Activated T-cell treated with anti-CD3 and anti-CD28 coated beads for 48 hours (primary cell): ENCODE measurements around the gene SEC16B.

Source experiments
- DNase-seq: peaks from one replicate; pipeline ENCODE4 v3.0.0-alpha.2; 2020; ENCODE audit warnings: low read depth

SEC16B gene

GRCh38 chr1:177976596-177976995, 6.7 kb upstream of the SEC16B start:
- no peak for DNase-seq

- DNase-seq, result no peak
Measured at GRCh38 chr1:177975588-177976495, 6.0 kb upstream of the SEC16B start.

- DNase-seq, result no peak
Measured at GRCh38 chr1:177973585-177973984, 3.7 kb upstream of the SEC16B start.

GRCh38 chr1:177969109-177969508, 749 bp downstream of the SEC16B start:
- no peak for DNase-seq

DNA sequence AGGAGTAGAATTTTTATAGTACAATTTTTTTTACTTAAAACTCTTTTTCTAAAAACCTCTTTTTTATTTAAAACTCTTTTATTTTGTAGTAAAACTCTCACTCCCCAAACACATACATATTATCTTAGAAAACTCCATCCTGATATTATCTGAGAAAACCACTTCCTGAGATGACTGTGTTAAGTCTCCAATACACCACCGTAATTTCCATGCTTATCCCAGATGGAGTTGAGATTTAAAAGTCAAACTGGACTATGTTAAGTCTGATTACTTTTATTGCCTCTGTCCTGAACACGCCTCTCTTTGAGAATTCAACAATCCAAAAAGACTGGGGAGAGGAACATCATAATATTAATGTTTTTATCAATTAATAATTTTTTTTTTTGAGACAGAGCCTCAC, 3.7 kb downstream of the SEC16B start:
- DNase-seq, result no peak

- DNase-seq, result no peak
Measured at GRCh38 chr1:177965293-177965692, 4.6 kb downstream of the SEC16B start.

GRCh38 chr1:177964336-177964735, 5.5 kb downstream of the SEC16B start:
- DNase-seq, result no peak

DNA sequence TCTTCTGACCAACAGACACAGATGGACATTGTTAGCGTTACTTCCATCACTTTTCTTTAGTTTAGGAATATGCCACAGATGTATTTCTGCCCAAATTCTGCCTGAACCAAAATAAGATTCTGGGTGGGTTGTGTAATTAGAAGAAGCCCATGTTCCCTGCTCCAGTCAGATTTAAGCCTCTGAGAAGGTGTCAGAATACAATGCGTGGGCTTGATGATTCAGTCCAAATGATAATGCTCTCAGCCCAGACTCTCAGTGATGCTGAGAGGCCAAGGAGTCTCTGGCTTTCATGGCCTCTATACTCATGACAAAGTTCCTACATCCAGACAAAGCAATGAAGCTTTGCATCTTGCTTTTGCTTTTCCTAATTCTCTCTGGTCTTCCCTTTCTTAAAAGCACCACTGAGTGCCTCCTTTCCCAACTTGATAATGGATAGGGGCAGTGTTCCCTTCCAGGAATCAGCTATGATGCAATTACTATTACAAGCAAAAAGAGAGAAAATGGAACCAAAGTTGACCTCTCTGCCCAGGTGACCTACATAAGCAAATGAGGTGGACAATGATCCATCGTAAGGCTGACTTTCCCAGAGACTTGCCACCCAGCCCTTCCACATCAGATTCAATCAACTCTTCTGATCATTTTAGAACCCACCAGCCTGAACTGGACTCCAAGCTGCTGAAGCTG, 8.8 kb downstream of the SEC16B start:
- no peak for DNase-seq

DNA sequence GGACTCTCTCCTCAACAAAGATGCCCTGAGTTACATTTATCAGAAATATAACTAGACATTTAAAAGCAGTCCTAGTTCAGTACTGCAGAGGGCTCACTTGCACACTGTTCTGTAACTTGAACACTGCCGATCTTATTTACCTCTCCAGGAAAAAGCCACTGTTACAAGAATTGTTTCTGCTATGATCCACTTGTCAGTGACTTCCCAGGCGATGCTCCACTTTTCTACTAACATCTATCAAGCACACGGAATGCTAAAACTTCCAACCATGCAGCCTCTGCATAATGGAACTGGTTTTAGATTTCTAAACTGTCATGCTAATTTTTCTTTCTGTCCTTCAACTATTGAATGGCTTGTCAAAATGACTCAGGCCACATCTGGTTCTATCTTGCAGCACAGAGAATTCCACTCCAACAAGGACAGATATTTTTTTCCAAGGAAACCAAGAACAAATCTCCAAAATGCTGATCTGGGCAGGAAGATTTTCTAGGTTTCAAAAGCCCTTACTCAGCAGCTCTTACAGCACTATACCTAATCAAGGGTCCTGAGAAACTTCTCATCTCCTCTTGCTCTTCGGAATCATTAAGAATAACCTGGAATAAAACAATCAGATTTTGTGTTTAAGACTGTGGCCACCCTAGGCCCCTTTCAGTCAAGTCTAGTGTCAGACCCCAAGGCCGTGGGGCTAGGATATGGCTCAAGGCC, 9.9 kb downstream of the SEC16B start:
- no peak for DNase-seq

DNA sequence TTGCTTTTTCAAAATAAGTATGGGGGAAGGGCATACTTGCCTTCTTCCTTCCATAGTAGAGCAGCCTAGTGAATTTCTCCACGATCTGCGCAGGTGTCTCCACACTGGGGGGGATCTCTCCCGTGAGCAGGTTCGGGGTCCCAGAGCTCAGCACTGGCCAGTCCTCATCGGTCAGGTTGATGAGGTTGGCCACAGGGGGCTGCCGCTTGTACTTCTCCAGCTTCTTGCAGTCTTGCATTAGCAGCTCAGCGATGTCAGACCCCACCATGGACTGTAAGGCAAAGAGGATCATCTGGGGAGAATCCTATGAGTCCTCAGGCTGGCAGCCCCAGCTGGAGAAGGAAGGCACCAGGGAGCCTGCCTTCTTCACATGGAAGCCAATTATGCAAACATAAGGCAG, 11.8 kb downstream of the SEC16B start:
- DNase-seq, result no peak

- DNase-seq, result no peak
Measured at GRCh38 chr1:177954076-177954475, 15.8 kb downstream of the SEC16B start.

DNA sequence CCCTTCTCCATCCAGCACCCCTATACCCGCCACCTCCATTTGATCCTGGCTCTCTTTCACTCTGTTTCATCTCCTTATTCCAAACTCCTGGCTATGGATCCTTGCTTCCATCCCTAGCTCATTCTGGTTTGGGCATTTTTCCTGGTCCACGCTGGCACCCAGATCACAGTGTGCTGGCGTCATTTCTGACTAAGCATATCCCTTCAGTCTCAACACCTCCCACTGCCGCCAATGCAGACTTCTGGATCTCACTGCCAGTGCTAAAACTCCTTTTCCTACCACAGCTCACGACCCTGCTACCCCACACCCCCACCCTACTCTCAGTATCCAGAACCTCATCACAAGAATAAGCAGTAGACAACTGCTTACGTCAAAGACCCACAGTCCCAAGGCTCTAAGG, 16.3 kb downstream of the SEC16B start:
- no peak for DNase-seq

GRCh38 chr1:177952691-177953090, 17.2 kb downstream of the SEC16B start:
- no peak for DNase-seq

- DNase-seq, result no peak
Measured at GRCh38 chr1:177952249-177952648, 17.6 kb downstream of the SEC16B start.

GRCh38 chr1:177950506-177950905, 19.4 kb downstream of the SEC16B start:
- no peak for DNase-seq

DNA sequence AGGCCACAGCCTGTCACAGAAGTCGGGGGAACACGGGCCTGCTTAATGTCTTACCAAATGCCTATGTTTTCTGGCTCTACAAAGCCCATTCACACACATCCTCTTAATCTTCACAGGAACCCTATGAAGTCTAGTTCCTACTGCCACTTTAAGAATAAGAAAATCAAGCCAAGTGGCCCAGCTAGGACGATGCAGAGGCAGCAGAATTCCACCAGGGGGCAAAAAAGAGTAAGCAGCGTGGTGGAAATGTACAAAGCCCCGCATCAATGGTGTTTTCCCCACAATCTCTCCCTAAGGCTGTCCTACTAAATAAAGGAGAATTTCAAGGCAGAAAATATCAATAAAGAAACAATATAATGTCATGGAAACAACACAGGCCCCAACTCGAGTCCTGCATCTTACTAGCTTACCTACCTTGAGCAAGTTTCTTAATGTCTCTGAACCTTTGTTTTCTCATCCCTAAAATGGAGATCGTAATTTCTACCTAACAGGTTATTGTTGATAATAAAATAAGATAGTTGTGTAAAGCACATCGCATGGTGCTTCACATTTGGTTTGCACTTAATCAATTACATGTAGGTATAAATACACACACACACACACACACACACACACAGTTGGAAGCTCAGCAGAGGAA, 21.4 kb downstream of the SEC16B start:
- DNase-seq, result peak; percentile 5

GRCh38 chr1:177947623-177948022, 22.2 kb downstream of the SEC16B start:
- no peak for DNase-seq

GRCh38 chr1:177945943-177946650, 23.8 kb downstream of the SEC16B start:
- peak; percentile 23 for DNase-seq

DNA sequence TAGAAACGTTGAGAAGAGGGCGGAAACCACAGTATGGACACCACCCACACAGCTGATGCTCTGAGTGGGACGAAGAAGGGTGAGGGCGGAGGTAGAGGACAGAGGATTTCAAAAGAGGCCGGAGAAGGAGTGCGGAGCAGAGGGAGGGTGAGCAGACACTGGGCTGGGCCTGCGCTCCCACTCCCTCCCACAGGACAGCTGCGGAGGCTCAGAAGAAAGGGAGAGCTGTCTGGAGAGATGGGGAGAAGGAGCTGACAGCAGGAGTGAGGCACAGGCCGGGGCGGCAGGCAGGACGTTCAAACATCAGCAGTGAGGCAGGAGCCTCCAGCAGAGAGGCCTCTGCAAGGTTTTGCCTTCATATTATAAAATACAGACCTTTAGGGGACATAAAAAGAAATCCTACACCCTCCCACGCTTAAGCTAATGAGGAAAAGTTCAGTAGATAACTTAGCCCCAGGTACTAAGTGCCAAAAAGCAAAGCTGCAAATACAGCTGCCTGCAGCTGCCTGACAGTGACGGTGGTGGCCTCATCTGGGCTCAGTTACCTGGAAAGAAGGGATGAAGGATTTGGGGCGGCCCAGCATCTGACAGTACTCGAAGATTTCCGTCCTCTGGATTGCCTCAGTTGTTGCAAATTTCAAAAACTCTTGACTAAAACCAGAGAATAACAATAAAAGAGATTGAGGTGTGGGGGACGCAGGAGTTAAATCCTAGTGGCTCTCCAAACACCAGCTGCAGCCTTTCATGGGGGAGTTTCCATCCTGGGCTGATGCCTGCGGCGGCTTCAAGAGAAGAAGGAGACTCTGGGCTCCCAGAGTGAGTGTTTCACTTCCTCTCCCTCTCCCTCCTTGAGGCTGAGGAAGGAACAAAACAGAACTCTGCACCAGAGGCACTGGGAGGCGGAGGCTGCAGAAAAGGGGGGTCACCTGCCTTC, 25.6 kb downstream of the SEC16B start:
- DNase-seq, result no peak

DNA sequence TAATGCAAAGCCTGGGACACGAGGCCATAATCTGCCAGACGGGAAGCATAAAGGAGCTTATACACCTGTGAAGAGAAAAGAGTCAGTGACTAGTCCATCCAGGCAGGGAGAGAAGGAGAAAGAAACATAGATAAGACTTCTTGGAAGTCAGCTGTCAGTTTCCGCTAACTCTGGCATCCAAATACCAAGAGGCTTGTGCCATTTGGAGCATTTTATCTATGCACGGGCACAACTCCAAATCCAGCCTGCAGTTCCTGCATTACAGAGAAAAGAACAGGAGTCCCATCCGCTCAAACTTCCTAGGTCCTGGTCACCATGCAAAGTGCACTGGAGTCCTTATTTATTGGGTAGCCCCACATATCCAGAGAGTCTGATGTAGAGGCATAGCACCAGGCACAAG, 27.9 kb downstream of the SEC16B start:
- no peak for DNase-seq

DNA sequence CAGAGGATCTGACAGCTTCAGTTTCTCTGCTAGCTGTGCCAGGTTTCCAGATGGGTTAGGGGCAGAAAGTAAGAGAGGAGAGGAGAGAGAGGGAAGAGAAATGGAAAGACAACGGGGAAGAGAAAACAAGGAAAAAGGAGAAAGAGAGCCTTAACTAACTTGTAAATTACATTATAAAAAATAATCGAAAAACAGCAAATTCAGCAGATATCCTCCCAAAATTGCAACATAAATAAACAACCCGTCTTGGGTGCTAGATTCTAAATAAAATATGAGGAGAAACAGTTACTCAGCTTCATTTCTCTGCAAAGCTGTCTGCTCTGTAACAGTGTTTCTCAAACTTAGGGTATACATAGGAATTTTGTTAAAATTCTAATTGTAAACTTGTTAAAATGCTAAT, 29.2 kb downstream of the SEC16B start:
- no peak for DNase-seq
